Measurements from ENCODE around the gene ANKRD16. TPM values are rescaled to one million over a fixed set of nuclear protein-coding genes. Genes with fewer than 3 reads are reported as not detected.
"Not testable (repeated sequence)": the region's sequence is repeated elsewhere in the genome, so short reads cannot be mapped to it uniquely, and the experiment has no call there.

Gene ANKRD16
- total and polyA plus RNA-seq, 2 of the 8 experiments (the other 6 are each of a cell fraction or from before 2014, with no cell fraction given), result 8.2 to 12.7 TPM

- H3K79me1 ChIP-seq (ENCODE audit: low read depth, low read length); H2BK12ac ChIP-seq (ENCODE audit: low read depth, low read length); H3K4me1 ChIP-seq (replicated peaks in 1 of 4; ENCODE audit: control insufficient read depth in 3 of 4, insufficient read depth in 4 of 4, low read length in 3 of 4); H3K18ac ChIP-seq (ENCODE audit: extremely low read depth, low read length); H3K27ac ChIP-seq (ENCODE audit: low read depth, low read length); H2BK120ac ChIP-seq (replicated peaks; ENCODE audit: low read depth, low read length); H3K14ac ChIP-seq (ENCODE audit: insufficient read length); H4K8ac ChIP-seq (ENCODE audit: extremely low read depth, insufficient read depth, low read length); FAIRE-seq; H3K23ac ChIP-seq (ENCODE audit: insufficient read length); H3K23me2 ChIP-seq (ENCODE audit: low read depth, low read length); H2AFZ ChIP-seq (ENCODE audit: low read length); H2AK5ac ChIP-seq (ENCODE audit: low read depth, low read length); H4K5ac ChIP-seq (ENCODE audit: insufficient read length, low read depth, low read length); H3K9me3 ChIP-seq (ENCODE audit: insufficient read depth in 2 of 2, low read depth in 1 of 2, low read length in 1 of 2); H3K4ac ChIP-seq (replicated peaks; ENCODE audit: insufficient read length, low read depth, low read length); H3K4me2 ChIP-seq (ENCODE audit: insufficient read depth in 1 of 2, low read depth in 2 of 2, low read length in 2 of 2); H3K9ac ChIP-seq (replicated peaks in 1 of 4; ENCODE audit: extremely low read depth in 1 of 4, low read depth in 3 of 4, low read length in 3 of 4); DNase-seq (ENCODE audit: low read depth in 1 of 2, low spot score in 2 of 2); H4K91ac ChIP-seq (replicated peaks; ENCODE audit: insufficient read length, low read length); CTCF ChIA-PET (ENCODE audit: partially characterized antibody); H3K56ac ChIP-seq (replicated peaks; ENCODE audit: insufficient read length, low read depth, low read length); H3K36me3 ChIP-seq (ENCODE audit: control insufficient read depth in 2 of 4, insufficient read depth in 4 of 4, low read length in 3 of 4); H3K4me3 ChIP-seq (ENCODE audit: extremely low read depth in 1 of 4, insufficient read depth in 2 of 4, low read depth in 3 of 4, low read length in 4 of 4); H2BK5ac ChIP-seq (ENCODE audit: low read depth, low read length); H3K27me3 ChIP-seq (replicated peaks in 1 of 4; ENCODE audit: control insufficient read depth in 3 of 4, extremely low read depth in 1 of 4, insufficient read depth in 3 of 4, low read length in 3 of 4); H4K20me1 ChIP-seq (replicated peaks in 1 of 2; ENCODE audit: control insufficient read depth in 1 of 2, insufficient read depth in 2 of 2, low read length in 2 of 2); H2BK15ac ChIP-seq (ENCODE audit: low read length); POLR2A ChIA-PET (ENCODE audit: partially characterized antibody); H3K79me2 ChIP-seq (ENCODE audit: control insufficient read depth in 1 of 2, insufficient read depth in 2 of 2, low read length in 2 of 2); H2BK20ac ChIP-seq (ENCODE audit: low read length): not testable (repeated sequence)
- WGBS, 2 experiments (ENCODE audit: extremely low coverage in 1 of 2, insufficient coverage in 1 of 2, insufficient read length in 1 of 2, insufficient replicate concordance in 2 of 2, low coverage in 1 of 2, low lambda C conversion rate in 2 of 2, missing lambda C conversion rate in 1 of 2), result 96% methylated on average over 5 of the region's 6 CpGs; no CpG with 5 or more reads in 1 of the 2 experiments
Measured at GRCh38 chr10:5826511-5826910, 63.2 kb downstream of the ANKRD16 start.
